H9 (cell line): ENCODE measurements around the gene SLC25A3. TPM values are rescaled to one million over a fixed set of nuclear protein-coding genes. Genes with fewer than 3 reads are reported as not detected.

Source experiments
- DNase-seq: peaks from one replicate; pipeline ENCODE4 v3.0.0-alpha.2; 2017
- H2AFZ ChIP-seq: one replicate; pipeline ENCODE4 v1.6.1; 2013; ENCODE audit warnings: mild to moderate bottlenecking, low read length, control low read depth, moderate library complexity
- H2AK5ac ChIP-seq: 2 replicates; pipeline ENCODE4 v1.6.1; 2013; ENCODE audit warnings: low read length, control low read depth, mixed read lengths; ENCODE audit not compliant: insufficient read length
- H2BK120ac ChIP-seq: one replicate; pipeline ENCODE4 v1.6.1; 2013; ENCODE audit warnings: low read depth, mild to moderate bottlenecking, low read length, control low read depth, inconsistent platforms; ENCODE audit not compliant: poor library complexity, severe bottlenecking
- H2BK12ac ChIP-seq: 2 replicates; pipeline ENCODE4 v1.6.1; 2013; ENCODE audit warnings: low read length, control low read depth, mixed read lengths, low read depth; ENCODE audit not compliant: insufficient read length
- H2BK15ac ChIP-seq: 2 replicates; pipeline ENCODE4 v1.6.1; 2013; ENCODE audit warnings: low read depth, low read length, control low read depth
- H2BK20ac ChIP-seq: one replicate; pipeline ENCODE4 v1.6.1; 2013; ENCODE audit warnings: low read depth, mild to moderate bottlenecking, low read length, control low read depth, inconsistent platforms; ENCODE audit not compliant: poor library complexity, severe bottlenecking
- H2BK5ac ChIP-seq: 2 replicates; pipeline ENCODE4 v1.6.1; 2013; ENCODE audit warnings: low read length, control low read depth, mixed read lengths; ENCODE audit not compliant: insufficient read length
- H3K14ac ChIP-seq: 2 replicates; pipeline ENCODE4 v1.6.1; 2013; ENCODE audit warnings: low read length, control low read depth; ENCODE audit not compliant: insufficient read depth
- H3K18ac ChIP-seq: 2 replicates; pipeline ENCODE4 v1.6.1; 2013; ENCODE audit warnings: low read depth, mild to moderate bottlenecking, mixed read lengths, low read length, control low read depth; ENCODE audit not compliant: insufficient read length
- H3K23ac ChIP-seq: 2 replicates; pipeline ENCODE4 v1.6.1; 2013; ENCODE audit warnings: low read length, control low read depth, mixed read lengths, low read depth; ENCODE audit not compliant: insufficient read length
- H3K23me2 ChIP-seq: 2 replicates; pipeline ENCODE4 v1.6.1; 2013; ENCODE audit warnings: low read depth, mild to moderate bottlenecking, mixed read lengths, low read length, control low read depth; ENCODE audit not compliant: insufficient read length, poor library complexity, severe bottlenecking
- H3K27ac ChIP-seq: 2 replicates; pipeline ENCODE4 v1.5.1; 2013; ENCODE audit warnings: low read length, control low read depth, mixed read lengths, low read depth; ENCODE audit not compliant: insufficient read length
- H3K27me3 ChIP-seq: 2 replicates; pipeline ENCODE4 v1.6.1; 2013; ENCODE audit warnings: low read length, control low read depth, inconsistent platforms; ENCODE audit not compliant: insufficient read depth
- H3K4ac ChIP-seq: 2 replicates; pipeline ENCODE4 v1.6.1; 2013; ENCODE audit warnings: low read depth, mild to moderate bottlenecking, control low read depth, inconsistent platforms, low read length, moderate library complexity
- H3K4me1 ChIP-seq: 2 replicates; pipeline ENCODE4 v1.6.1; 2013; ENCODE audit warnings: low read length, control low read depth, inconsistent platforms; ENCODE audit not compliant: insufficient read depth
- H3K4me2 ChIP-seq: 2 replicates; pipeline ENCODE4 v1.6.1; 2013; ENCODE audit warnings: low read length, control low read depth, mixed read lengths; ENCODE audit not compliant: insufficient read length, insufficient read depth
- H3K56ac ChIP-seq: 2 replicates; pipeline ENCODE4 v1.6.1; 2013; ENCODE audit warnings: low read depth, mild to moderate bottlenecking, mixed read lengths, low read length, control low read depth; ENCODE audit not compliant: insufficient read length
- H3K79me1 ChIP-seq: 2 replicates; pipeline ENCODE4 v1.6.1; 2013; ENCODE audit warnings: low read depth, mild to moderate bottlenecking, moderate library complexity, low read length, control low read depth, inconsistent platforms; ENCODE audit not compliant: insufficient read depth, poor library complexity, severe bottlenecking
- H3K79me2 ChIP-seq: 2 replicates; pipeline ENCODE4 v1.6.1; 2013; ENCODE audit warnings: low read length, control low read depth, inconsistent platforms; ENCODE audit not compliant: insufficient read depth
- H3K9ac ChIP-seq: 2 replicates; pipeline ENCODE4 v1.6.1; 2013; ENCODE audit warnings: low read length, control low read depth, mixed read lengths; ENCODE audit not compliant: insufficient read length; ENCODE audit errors: extremely low read depth
- H3K9me3 ChIP-seq: one replicate; pipeline ENCODE4 v1.6.1; 2013; ENCODE audit warnings: low read depth, low read length, inconsistent platforms; ENCODE audit not compliant: control insufficient read depth
- H3T11ph ChIP-seq: one replicate; pipeline ENCODE4 v1.6.1; 2013; ENCODE audit warnings: mild to moderate bottlenecking, low read length, control low read depth, inconsistent platforms
- H4K20me1 ChIP-seq: one replicate; pipeline ENCODE4 v1.6.1; 2013; ENCODE audit not compliant: control insufficient read depth, insufficient read length, insufficient read depth
- H4K5ac ChIP-seq: 2 replicates; pipeline ENCODE4 v1.6.1; 2013; ENCODE audit warnings: low read depth, mild to moderate bottlenecking, mixed read lengths, low read length, control low read depth; ENCODE audit not compliant: insufficient read length
- H4K8ac ChIP-seq: replicated peaks from 2 replicates; pipeline ENCODE4 v1.6.1; 2013; ENCODE audit warnings: low read length, control low read depth, mixed read lengths, low read depth; ENCODE audit not compliant: insufficient read length
- H4K91ac ChIP-seq: 2 replicates; pipeline ENCODE4 v1.6.1; 2013; ENCODE audit warnings: low read depth, mild to moderate bottlenecking, moderate library complexity, mixed read lengths, low read length, control low read depth; ENCODE audit not compliant: insufficient read length
- H3K27ac Mint-ChIP-seq, 3 experiments: 2 replicates in 2 of 3; 3 replicates in 1 of 3; pipeline ENCODE4 v1.8.0; 2020 to 2021; ENCODE audit warnings: mixed read lengths in 3 of 3, mild to moderate bottlenecking in 1 of 3, moderate library complexity in 1 of 3
- H3K27me3 Mint-ChIP-seq: 2 replicates; pipeline ENCODE4 v1.8.0; 2021; ENCODE audit warnings: low read depth, mild to moderate bottlenecking, moderate library complexity, mixed read lengths
- H3K36me3 Mint-ChIP-seq, 3 experiments: 2 replicates in 2 of 3; 3 replicates in 1 of 3; pipeline ENCODE4 v1.8.0; 2020 to 2021; ENCODE audit warnings: low read depth in 3 of 3, mixed read lengths in 3 of 3; ENCODE audit not compliant: insufficient read depth in 1 of 3
- H3K4me1 Mint-ChIP-seq, 2 experiments: 2 replicates each; pipeline ENCODE4 v1.8.0; 2020; ENCODE audit warnings: mixed read lengths in 2 of 2
- H3K4me3 Mint-ChIP-seq, 2 experiments: 2 replicates in 1 of 2; 3 replicates in 1 of 2; pipeline ENCODE4 v1.8.0; 2020 to 2021; ENCODE audit warnings: mild to moderate bottlenecking in 2 of 2, mixed read lengths in 2 of 2, moderate library complexity in 1 of 2
- H3K9me3 Mint-ChIP-seq, 2 experiments: 2 replicates in 1 of 2; 3 replicates in 1 of 2; pipeline ENCODE4 v1.8.0; 2020; ENCODE audit warnings: mild to moderate bottlenecking in 2 of 2, mixed read lengths in 2 of 2, moderate library complexity in 1 of 2
- WGBS: extraction: QIAGEN DNeasy Blood & Tissue Kit; methylation state at CpG from one replicate; pipeline ENCODE4 v1.1.7; 2013; ENCODE audit warnings: missing lambda C conversion rate, low lambda C conversion rate, mixed read lengths; ENCODE audit not compliant: insufficient read length; ENCODE audit errors: extremely low coverage; 5-methylcytosine and 5-hydroxymethylcytosine counted together
- total RNA-seq: library from RNA; stranded (reverse); gene quantifications from 2 replicates; pipeline ENCODE4 v1.2.1, GENCODE V29; 2021
- TF ChIP-seq, protein P1 (sequence below): fragments of 200-600 bp; sonication (generic); conservative IDR thresholded peaks from 3 replicates; pipeline ENCODE4 v1.8.0; 2021; ENCODE audit warnings: antibody characterized with exemption, mild to moderate bottlenecking

The SLC25A3 gene
- total RNA-seq, 1 experiment from 2014 or later = 673 TPM

- H3K27ac ChIP-seq = no peak overlapping the region
- no peak overlapping the region for H2BK12ac ChIP-seq
- H4K20me1 ChIP-seq = no peaks in the 10 kb centered on the region
- H3K79me1 ChIP-seq = no peaks in the 10 kb centered on the region
- H2AFZ ChIP-seq = no peak overlapping the region
- no peak overlapping the region for H3K18ac ChIP-seq
- H3K4ac ChIP-seq = no peak overlapping the region
- H2BK120ac ChIP-seq = no peak overlapping the region
- no peak overlapping the region for H3K9ac ChIP-seq
- H3K36me3 Mint-ChIP-seq = peaks cover 47 to 78% (median 67%) of the 10 kb centered on the region in 3 experiments; a peak in 6 of 7 replicates
- H2BK20ac ChIP-seq = no peak overlapping the region
- no peaks in the 10 kb centered on the region for H3K4me1 Mint-ChIP-seq
- H3K4me1 ChIP-seq = no peaks in the 10 kb centered on the region
- no peaks in the 10 kb centered on the region for H3K9me3 ChIP-seq
- no peak for DNase-seq
- H3K27me3 Mint-ChIP-seq = no peaks in the 10 kb centered on the region
- H3K23ac ChIP-seq = no peak overlapping the region
- H4K5ac ChIP-seq = no peak overlapping the region
- no peak overlapping the region for H2BK5ac ChIP-seq
- no peak overlapping the region for H3K4me3 Mint-ChIP-seq
- H2BK15ac ChIP-seq = no peak overlapping the region
- H3K23me2 ChIP-seq = no peaks in the 10 kb centered on the region
- no peak overlapping the region for H3T11ph ChIP-seq
- H3K56ac ChIP-seq = no peak overlapping the region
- H2AK5ac ChIP-seq = no peak overlapping the region
- no peaks in the 10 kb centered on the region for H3K79me2 ChIP-seq
- H3K27me3 ChIP-seq = no peaks in the 10 kb centered on the region
- no peak overlapping the region for H4K8ac ChIP-seq
- TF ChIP-seq, protein P1, sequence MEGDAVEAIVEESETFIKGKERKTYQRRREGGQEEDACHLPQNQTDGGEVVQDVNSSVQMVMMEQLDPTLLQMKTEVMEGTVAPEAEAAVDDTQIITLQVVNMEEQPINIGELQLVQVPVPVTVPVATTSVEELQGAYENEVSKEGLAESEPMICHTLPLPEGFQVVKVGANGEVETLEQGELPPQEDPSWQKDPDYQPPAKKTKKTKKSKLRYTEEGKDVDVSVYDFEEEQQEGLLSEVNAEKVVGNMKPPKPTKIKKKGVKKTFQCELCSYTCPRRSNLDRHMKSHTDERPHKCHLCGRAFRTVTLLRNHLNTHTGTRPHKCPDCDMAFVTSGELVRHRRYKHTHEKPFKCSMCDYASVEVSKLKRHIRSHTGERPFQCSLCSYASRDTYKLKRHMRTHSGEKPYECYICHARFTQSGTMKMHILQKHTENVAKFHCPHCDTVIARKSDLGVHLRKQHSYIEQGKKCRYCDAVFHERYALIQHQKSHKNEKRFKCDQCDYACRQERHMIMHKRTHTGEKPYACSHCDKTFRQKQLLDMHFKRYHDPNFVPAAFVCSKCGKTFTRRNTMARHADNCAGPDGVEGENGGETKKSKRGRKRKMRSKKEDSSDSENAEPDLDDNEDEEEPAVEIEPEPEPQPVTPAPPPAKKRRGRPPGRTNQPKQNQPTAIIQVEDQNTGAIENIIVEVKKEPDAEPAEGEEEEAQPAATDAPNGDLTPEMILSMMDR = no peak
- no CpG with 5 or more reads among the region's 8 CpGs for WGBS
- H3K14ac ChIP-seq = no peak overlapping the region
- H3K4me2 ChIP-seq = no peak overlapping the region
- H3K27ac Mint-ChIP-seq = no peak overlapping the region
- no peak overlapping the region for H4K91ac ChIP-seq
- H3K9me3 Mint-ChIP-seq = no peaks in the 10 kb centered on the region
Measured at GRCh38 chr12:98601924-98602323, 8.4 kb downstream of the SLC25A3 start.
